HCT116 (cell line): Measurements from ENCODE around the gene C14orf93. TPM values are rescaled to one million over a fixed set of nuclear protein-coding genes. Genes with fewer than 3 reads are reported as not detected.

Experiments used
- ATAC-seq: fragments of 200-7000 bp; cut with Tn5 transposase; 2 replicates; pipeline ENCODE4 v1.9.1; 2020; ENCODE audit warnings: mild to moderate bottlenecking, moderate library complexity
- BruUV-seq: library from RNA; stranded (reverse); fragments of 400-500 nt; replicated peaks from 2 replicates; lab custom pipeline; 2021; lab: Mats Ljungman, UMichigan
- CTCF ChIA-PET: fragments of 300-600 bp; sonication (Branson Sonifier 250); formaldehyde crosslinking; loops from one replicate; lab custom pipeline; 2021; ENCODE audit warnings: antibody characterized with exemption; lab: Charles Lee
- POLR2A ChIA-PET: fragments of 300-600, 350-600 bp; sonication (Branson Sonifier 250); formaldehyde crosslinking; loops from one replicate; lab custom pipeline; 2021; ENCODE audit warnings: antibody characterized with exemption; lab: Charles Lee
- RAD21 ChIA-PET, 2 experiments: fragments of 300-600 bp; sonication (Branson Sonifier 250); formaldehyde crosslinking; loops; one replicate each; lab custom pipeline; 2023; ENCODE audit warnings: low total read pairs in 2 of 2; ENCODE audit not compliant: uncharacterized antibody in 2 of 2, unreplicated experiment in 2 of 2, low non-redundant PET in 1 of 2; lab: Charles Lee
- DNase-seq: peaks from one replicate; pipeline ENCODE4 v3.0.0-alpha.2; 2010; ENCODE audit warnings: low read depth, low spot score
- H2AFZ ChIP-seq: fragments of 200-600 bp; shearing (Covaris generic), sonication (generic); 2 replicates; pipeline ENCODE4 v1.6.1; 2017; ENCODE audit warnings: low read depth, mixed run types, mixed read lengths, antibody characterized with exemption, low read length; ENCODE audit not compliant: poor library complexity, severe bottlenecking
- H3K27ac ChIP-seq: 2 replicates; pipeline ENCODE4 v1.5.1; 2012; ENCODE audit warnings: low read depth, low read length
- H3K27me3 ChIP-seq: fragments of 200-600 bp; sonication (generic); 2 replicates; pipeline ENCODE4 v1.6.1; 2016; ENCODE audit warnings: mixed run types, low read length, mixed read lengths; ENCODE audit not compliant: insufficient read depth
- H3K36me3 ChIP-seq, 2 experiments: fragments of 200-500 bp in 1 of 2; fragments of 200-600 bp in 1 of 2; sonication (Bioruptor generic) in 1 of 2; sonication (generic) in 1 of 2; 2 replicates each; pipeline versions ENCODE4 v1.5.1 to v1.6.1; 2014 to 2016; ENCODE audit warnings: low read length in 2 of 2, inconsistent platforms in 1 of 2, mixed read lengths in 1 of 2, mixed run types in 1 of 2; ENCODE audit not compliant: insufficient read depth in 2 of 2, control insufficient read depth in 1 of 2
- H3K4me1 ChIP-seq, 2 experiments: fragments of 200-600 bp in 1 of 2; sonication (generic) in 1 of 2; 2 replicates each; pipeline versions ENCODE4 v1.5.1 to v1.6.1; 2012 to 2017; ENCODE audit warnings: low read length in 2 of 2, inconsistent platforms in 1 of 2, mild to moderate bottlenecking in 1 of 2, mixed read lengths in 1 of 2, mixed run types in 1 of 2, moderate library complexity in 1 of 2; ENCODE audit not compliant: insufficient read depth in 2 of 2, control insufficient read depth in 1 of 2
- H3K4me2 ChIP-seq: fragments of 200-600 bp; sonication (generic); 2 replicates; pipeline ENCODE4 v1.6.1; 2017; ENCODE audit warnings: mixed run types, low read length, mixed read lengths
- H3K4me3 ChIP-seq, 2 experiments: fragments of 200-600 bp in 1 of 2; sonication (generic) in 1 of 2; replicated peaks in 1 of 2; 2 replicates each; pipeline ENCODE4 v1.5.1; 2011 to 2016; ENCODE audit warnings: low read length in 2 of 2, control low read depth in 1 of 2, low read depth in 1 of 2, mild to moderate bottlenecking in 1 of 2, mixed read lengths in 1 of 2, mixed run types in 1 of 2
- H3K79me2 ChIP-seq: fragments of 200-600 bp; sonication (generic); 2 replicates; pipeline ENCODE4 v1.6.1; 2017; ENCODE audit warnings: mild to moderate bottlenecking, mixed run types, low read length, moderate library complexity, mixed read lengths; ENCODE audit not compliant: insufficient read depth
- H3K9ac ChIP-seq: fragments of 200-600 bp; sonication (generic); 2 replicates; pipeline ENCODE4 v1.6.1; 2016; ENCODE audit warnings: low read length, mixed read lengths
- H3K9me2 ChIP-seq: fragments of 200-600 bp; sonication (generic), shearing (Covaris generic); 2 replicates; pipeline ENCODE4 v1.6.1; 2017; ENCODE audit warnings: mixed run types, mild to moderate bottlenecking, moderate library complexity; ENCODE audit not compliant: insufficient read depth
- H3K9me3 ChIP-seq, 2 experiments: fragments of 200-500 bp in 1 of 2; fragments of 200-600 bp in 1 of 2; sonication (Bioruptor generic) in 1 of 2; sonication (generic) in 1 of 2; 2 replicates each; pipeline ENCODE4 v1.6.1; 2014 to 2017; ENCODE audit warnings: low read length in 2 of 2, mixed read lengths in 2 of 2, inconsistent platforms in 1 of 2, low read depth in 1 of 2, mild to moderate bottlenecking in 1 of 2, mixed run types in 1 of 2, moderate library complexity in 1 of 2; ENCODE audit not compliant: control insufficient read depth in 1 of 2, insufficient read depth in 1 of 2
- H4K20me1 ChIP-seq: fragments of 200-600 bp; sonication (generic), shearing (Covaris generic); 2 replicates; pipeline ENCODE4 v1.6.1; 2017; ENCODE audit warnings: mixed run types, mild to moderate bottlenecking, moderate library complexity; ENCODE audit not compliant: insufficient read depth
- CTCF ChIP-seq, 3 experiments: fragments of 200-600 bp in 1 of 3; sonication (generic) in 1 of 3; IDR thresholded peaks in 2 of 3; conservative IDR thresholded peaks in 1 of 3; 2 replicates each; pipeline ENCODE4 v1.5.1; 2012 to 2017; ENCODE audit warnings: low read depth in 2 of 3, low read length in 2 of 3, antibody characterized with exemption in 1 of 3, borderline replicate concordance in 1 of 3, control low read depth in 1 of 3, mild to moderate bottlenecking in 1 of 3, mixed read lengths in 1 of 3, mixed run types in 1 of 3, moderate library complexity in 1 of 3; ENCODE audit not compliant: insufficient read depth in 1 of 3
- EGR1 ChIP-seq: IDR thresholded peaks from 2 replicates; pipeline ENCODE4 v1.6.1; 2012; ENCODE audit warnings: low read depth
- ELF1 ChIP-seq: IDR thresholded peaks from 2 replicates; pipeline ENCODE4 v1.6.1; 2012; ENCODE audit warnings: low read depth, borderline replicate concordance
- JUND ChIP-seq: IDR thresholded peaks from 2 replicates; pipeline ENCODE4 v1.6.1; 2012
- MAX ChIP-seq: IDR thresholded peaks from 2 replicates; pipeline ENCODE4 v1.6.1; 2012
- POLR2A ChIP-seq: IDR thresholded peaks from 2 replicates; pipeline ENCODE4 v1.7.0; 2011; ENCODE audit warnings: borderline replicate concordance; ENCODE audit not compliant: insufficient read depth, insufficient read length; ENCODE audit errors: extremely low read depth
- POLR2AphosphoS5 ChIP-seq: IDR thresholded peaks from 2 replicates; pipeline ENCODE4 v1.6.1; 2011; ENCODE audit warnings: mild to moderate bottlenecking, low read depth, low read length, moderate library complexity
- RAD21 ChIP-seq: IDR thresholded peaks from 2 replicates; pipeline ENCODE4 v1.6.1; 2012; ENCODE audit warnings: low read depth, mild to moderate bottlenecking
- SP1 ChIP-seq: IDR thresholded peaks from 2 replicates; pipeline ENCODE4 v1.6.1; 2012; ENCODE audit warnings: low read depth
- SRF ChIP-seq: IDR thresholded peaks from 2 replicates; pipeline ENCODE4 v1.6.1; 2012; ENCODE audit warnings: low read depth
- intact Hi-C: fragments of 100-400 bp; cut with micrococcal nuclease; formaldehyde crosslinking; loops from 2 replicates; pipeline ENCODE4 v1.10.0; 2022
- total RNA-seq: library from RNA; stranded (reverse); gene quantifications from one replicate; pipeline ENCODE4 v1.2.1, GENCODE V29; 2021; ENCODE audit not compliant: unreplicated experiment
- TF ChIP-seq, protein P1 (sequence below): IDR thresholded peaks from 2 replicates; pipeline ENCODE4 v1.6.1; 2011; ENCODE audit warnings: mild to moderate bottlenecking, low read length, moderate library complexity; ENCODE audit not compliant: insufficient replicate concordance; ENCODE audit errors: extremely low read depth

C14orf93 gene
- total RNA-seq, 1 experiment from 2014 or later = 13.7 TPM

GRCh38 chr14:23056145-23056955, 46.4 kb upstream of the C14orf93 start:
- Histone ChIP-seq H3K27ac (peak overlapping the region; percentile 84), H3K36me3 (peaks cover 17 to 18% of the 10 kb centered on the region in 2 experiments; a peak in 3 of 4 replicates), H3K79me2 (peaks cover 7% of the 10 kb centered on the region; the same call in 1 of the 2 replicates), H3K4me1 (peaks cover 12 to 28% of the 10 kb centered on the region in 2 experiments), H3K9me2 (no peaks in the 10 kb centered on the region), H3K27me3 (no peaks in the 10 kb centered on the region), H3K4me3 (peak overlapping the region; percentile 59 to 61), H3K4me2 (peak overlapping the region; percentile 95), H4K20me1 (no peaks in the 10 kb centered on the region), H3K9me3 (no peaks in the 10 kb centered on the region), H3K9ac (peak overlapping the region; percentile 63), H2AFZ (no peak overlapping the region)
- no TSS peak for BruUV-seq
- ChIA-PET RAD21 (interaction anchor here (0.7 to 2.2 kb wide), 6 partner anchors 13 to 82 kb away, joined by 3 to 10 read pairs (median 4); no protein-coding TSS in a partner anchor), POLR2A (interaction anchor here (0.6 to 1.1 kb wide), 2 partner anchors 15 to 496 kb away, joined by 3 read pairs; no protein-coding TSS in a partner anchor), CTCF (interaction anchor here (0.7 to 9.9 kb wide), 9 partner anchors 12 to 127 kb away, joined by 3 to 175 read pairs (median 9); partner anchors contain the start of genes AJUBA and PRMT5)
- intact Hi-C loops = loop anchor here (5.0 kb wide), 2 partner anchors 49 to 499 kb away; no protein-coding TSS in a partner anchor
- peak; percentile 81 for DNase-seq
- ATAC-seq = peak; percentile 75
- TF ChIP-seq EGR1 (peak; percentile 53; the same call in 1 of the 2 replicates), RAD21 (peak; percentile 57), POLR2AphosphoS5 (peak; percentile 28), CTCF (IDR thresholded peaks at IDR 0.05 in 2 of 3, conservative IDR thresholded peaks at IDR 0.05 in 1 of 3; ENCODE audit: borderline replicate concordance in 1 of 3, insufficient read depth in 1 of 3, low read depth in 2 of 3, low read length in 2 of 3) (peak; percentile 68 to 88 (median 80); a peak in 5 of 6 replicates), JUND (no peak), SRF (no peak), POLR2A (no peak), ELF1 (no peak), MAX (peak; percentile 51; the same call in 1 of the 2 replicates), SP1 (no peak)
- TF ChIP-seq, protein P1, sequence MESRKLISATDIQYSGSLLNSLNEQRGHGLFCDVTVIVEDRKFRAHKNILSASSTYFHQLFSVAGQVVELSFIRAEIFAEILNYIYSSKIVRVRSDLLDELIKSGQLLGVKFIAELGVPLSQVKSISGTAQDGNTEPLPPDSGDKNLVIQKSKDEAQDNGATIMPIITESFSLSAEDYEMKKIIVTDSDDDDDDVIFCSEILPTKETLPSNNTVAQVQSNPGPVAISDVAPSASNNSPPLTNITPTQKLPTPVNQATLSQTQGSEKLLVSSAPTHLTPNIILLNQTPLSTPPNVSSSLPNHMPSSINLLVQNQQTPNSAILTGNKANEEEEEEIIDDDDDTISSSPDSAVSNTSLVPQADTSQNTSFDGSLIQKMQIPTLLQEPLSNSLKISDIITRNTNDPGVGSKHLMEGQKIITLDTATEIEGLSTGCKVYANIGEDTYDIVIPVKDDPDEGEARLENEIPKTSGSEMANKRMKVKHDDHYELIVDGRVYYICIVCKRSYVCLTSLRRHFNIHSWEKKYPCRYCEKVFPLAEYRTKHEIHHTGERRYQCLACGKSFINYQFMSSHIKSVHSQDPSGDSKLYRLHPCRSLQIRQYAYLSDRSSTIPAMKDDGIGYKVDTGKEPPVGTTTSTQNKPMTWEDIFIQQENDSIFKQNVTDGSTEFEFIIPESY = no peak
